WTC11 (cell line): ENCODE data around the gene MT1G. TPM values are rescaled to one million over a fixed set of nuclear protein-coding genes. Genes with fewer than 3 reads are reported as not detected.

Experiments used
- ATAC-seq: fragments of 200-7000 bp; cut with Tn5 transposase; 2 replicates; pipeline ENCODE4 v1.10.0; 2021; ENCODE audit warnings: mild to moderate bottlenecking, moderate library complexity
- CTCF ChIA-PET: fragments of 300-600 bp; sonication (Branson Sonifier 250); formaldehyde crosslinking; loops from one replicate; lab custom pipeline; 2021; ENCODE audit warnings: antibody characterized with exemption; lab: Charles Lee
- POLR2A ChIA-PET: fragments of 350-600 bp; sonication (Branson Sonifier 250); formaldehyde crosslinking; loops from one replicate; lab custom pipeline; 2021; ENCODE audit warnings: antibody characterized with exemption; lab: Charles Lee
- DNase-seq: peaks from one replicate; pipeline ENCODE4 v3.0.0; 2021; ENCODE audit warnings: low spot score
- H3K27ac Mint-ChIP-seq: 2 replicates; pipeline ENCODE4 v1.8.0; 2021; ENCODE audit warnings: mixed read lengths
- H3K27me3 Mint-ChIP-seq: 2 replicates; pipeline ENCODE4 v1.8.0; 2021; ENCODE audit warnings: low read depth, mild to moderate bottlenecking, moderate library complexity, mixed read lengths
- H3K36me3 Mint-ChIP-seq: 2 replicates; pipeline ENCODE4 v1.8.0; 2021; ENCODE audit warnings: mixed read lengths
- H3K4me1 Mint-ChIP-seq: 2 replicates; pipeline ENCODE4 v1.8.0; 2022; ENCODE audit warnings: mixed read lengths
- H3K4me3 Mint-ChIP-seq: 2 replicates; pipeline ENCODE4 v1.8.0; 2021; ENCODE audit warnings: mild to moderate bottlenecking, moderate library complexity, mixed read lengths
- H3K9me3 Mint-ChIP-seq: 2 replicates; pipeline ENCODE4 v1.8.0; 2021; ENCODE audit warnings: mixed read lengths
- AR ChIP-seq: fragments of 250-450 bp; sonication (Bioruptor Pico); IDR thresholded peaks from 2 replicates; pipeline ENCODE4 v1.9.0; 2021; ENCODE audit warnings: mild to moderate bottlenecking
- ATF6 ChIP-seq: sonication (generic); formaldehyde crosslinking; IDR thresholded peaks from 2 replicates; pipeline ENCODE4 v1.8.1; 2023; ENCODE audit warnings: mild to moderate bottlenecking, missing genetic modification reagents
- CREB1 ChIP-seq: sonication (generic); formaldehyde crosslinking; IDR thresholded peaks from 2 replicates; pipeline ENCODE4 v1.8.0; 2023; ENCODE audit warnings: mild to moderate bottlenecking, missing genetic modification reagents
- CREM ChIP-seq: sonication (generic); formaldehyde crosslinking; IDR thresholded peaks from 2 replicates; pipeline ENCODE4 v1.8.1; 2022; ENCODE audit warnings: mild to moderate bottlenecking, missing genetic modification reagents, moderate library complexity
- FOXJ3 ChIP-seq: sonication (generic); formaldehyde crosslinking; IDR thresholded peaks from 2 replicates; pipeline ENCODE4 v1.9.0; 2021; ENCODE audit warnings: missing genetic modification reagents, mild to moderate bottlenecking, borderline replicate concordance
- FOXP4 ChIP-seq: sonication (generic); formaldehyde crosslinking; IDR thresholded peaks from 2 replicates; pipeline ENCODE4 v1.8.0; 2022; ENCODE audit warnings: mild to moderate bottlenecking, missing genetic modification reagents
- GTF2I ChIP-seq: fragments of 250-450 bp; sonication (Bioruptor Pico); conservative IDR thresholded peaks from 2 replicates; pipeline ENCODE4 v1.4.0; 2021; ENCODE audit warnings: mild to moderate bottlenecking
- MYBL2 ChIP-seq: sonication (generic); formaldehyde crosslinking; IDR thresholded peaks from 2 replicates; pipeline ENCODE4 v1.8.1; 2023; ENCODE audit warnings: mild to moderate bottlenecking, moderate library complexity, missing genetic modification reagents
- NFATC4 ChIP-seq: fragments of 250-450 bp; sonication (Bioruptor Pico); IDR thresholded peaks from 2 replicates; pipeline ENCODE4 v1.9.0; 2021; ENCODE audit warnings: mild to moderate bottlenecking
- NR2C2 ChIP-seq: sonication (generic); formaldehyde crosslinking; IDR thresholded peaks from 2 replicates; pipeline ENCODE4 v1.8.0; 2022; ENCODE audit warnings: mild to moderate bottlenecking, missing genetic modification reagents
- OVOL2 ChIP-seq: fragments of 250-450 bp; sonication (Bioruptor Pico); IDR thresholded peaks from 2 replicates; pipeline ENCODE4 v1.9.0; 2021; ENCODE audit warnings: mild to moderate bottlenecking, borderline replicate concordance
- SMAD3 ChIP-seq: sonication (generic); formaldehyde crosslinking; IDR thresholded peaks from 2 replicates; pipeline ENCODE4 v1.8.0; 2022; ENCODE audit warnings: missing genetic modification reagents, mild to moderate bottlenecking, borderline replicate concordance
- SMAD4 ChIP-seq: sonication (generic); formaldehyde crosslinking; IDR thresholded peaks from 2 replicates; pipeline ENCODE4 v1.8.0; 2022; ENCODE audit warnings: mild to moderate bottlenecking, missing genetic modification reagents
- ZNF121 ChIP-seq: sonication (generic); formaldehyde crosslinking; IDR thresholded peaks from 2 replicates; pipeline ENCODE4 v1.8.0; 2023; ENCODE audit warnings: missing genetic modification reagents
- ZNF232 ChIP-seq: sonication (generic); formaldehyde crosslinking; IDR thresholded peaks from 2 replicates; pipeline ENCODE4 v1.8.0; 2022; ENCODE audit warnings: mild to moderate bottlenecking, missing genetic modification reagents
- ZNF396 ChIP-seq: fragments of 250-450 bp; sonication (Bioruptor Pico); IDR thresholded peaks from 2 replicates; pipeline ENCODE4 v1.8.0; 2021; ENCODE audit warnings: mild to moderate bottlenecking, moderate library complexity, borderline replicate concordance
- ZNF425 ChIP-seq: fragments of 250-450 bp; sonication (Bioruptor Pico); conservative IDR thresholded peaks from 2 replicates; pipeline ENCODE4 v1.9.0; 2021; ENCODE audit warnings: mild to moderate bottlenecking
- ZNF532 ChIP-seq: fragments of 250-450 bp; sonication (Bioruptor Pico); IDR thresholded peaks from 2 replicates; pipeline ENCODE4 v1.9.0; 2021; ENCODE audit warnings: mild to moderate bottlenecking, borderline replicate concordance
- ZNF671 ChIP-seq: fragments of 250-450 bp; sonication (Bioruptor Pico); IDR thresholded peaks from 2 replicates; pipeline ENCODE4 v1.8.0; 2021; ENCODE audit warnings: mild to moderate bottlenecking
- total RNA-seq: library from RNA; stranded (reverse); gene quantifications from 3 replicates; pipeline ENCODE4 v1.2.3, GENCODE V29; 2021

Gene MT1G
- total RNA-seq, 1 experiment from 2014 or later, result 333 TPM

- Mint-ChIP-seq H3K27ac (no peak overlapping the region), H3K27me3 (peaks cover 100% of the 10 kb centered on the region), H3K36me3 (peaks cover 6% of the 10 kb centered on the region; the same call in 1 of the 2 replicates), H3K9me3 (no peaks in the 10 kb centered on the region), H3K4me1 (peaks cover 32% of the 10 kb centered on the region), H3K4me3 (peak overlapping the region; percentile 71)
- ATAC-seq, result peak; percentile 2; the same call in 1 of the 2 replicates
- CTCF ChIA-PET, result interaction anchor here (1.9 kb wide), 1 partner anchor 31 kb away, joined by 4 read pairs; no protein-coding TSS in a partner anchor
- DNase-seq, result no peak
- TF ChIP-seq SMAD4 (CRISPR knock-in tag), result no peak
- TF ChIP-seq OVOL2 (CRISPR knock-in tag), result no peak
- TF ChIP-seq ZNF232 (CRISPR knock-in tag), result no peak
- TF ChIP-seq ZNF425 (CRISPR knock-in tag), result no peak
- no peak for TF ChIP-seq CREB1 (CRISPR knock-in tag)
- no peak for TF ChIP-seq ZNF396
- TF ChIP-seq NR2C2 (CRISPR knock-in tag), result no peak
- TF ChIP-seq ZNF121 (CRISPR knock-in tag), result no peak
- TF ChIP-seq CREM (CRISPR knock-in tag), result no peak
- TF ChIP-seq SMAD3 (CRISPR knock-in tag), result no peak
- no peak for TF ChIP-seq MYBL2 (CRISPR knock-in tag)
- no peak for TF ChIP-seq GTF2I (CRISPR knock-in tag)
- POLR2A ChIA-PET, result interaction anchor here (0.8 to 5.1 kb wide), 3 partner anchors 9 to 47 kb away, joined by 4 to 24 read pairs (median 4); partner anchors contain the start of genes MT1E, MT1H and MT1X
These were observed 33.0 kb downstream of the MT1G start for GRCh38 chr16:56634715-56635440.

- no peak for DNase-seq
- no peak for ATAC-seq
- Mint-ChIP-seq H3K9me3 (no peaks in the 10 kb centered on the region), H3K36me3 (peaks cover 6% of the 10 kb centered on the region; the same call in 1 of the 2 replicates), H3K4me1 (peaks cover 30% of the 10 kb centered on the region), H3K4me3 (no peak overlapping the region), H3K27ac (no peak overlapping the region), H3K27me3 (peaks cover 100% of the 10 kb centered on the region)
- POLR2A ChIA-PET, result interaction anchor here (0.6 to 5.1 kb wide), 2 partner anchors 8 to 10 kb away, joined by 3 to 24 read pairs; partner anchors contain the start of gene MT1E
- TF ChIP-seq ZNF532 (no peak), NFATC4 (CRISPR knock-in tag) (no peak), FOXJ3 (no peak), ATF6 (no peak), ZNF671 (CRISPR knock-in tag) (no peak), MYBL2 (CRISPR knock-in tag) (no peak), FOXP4 (CRISPR knock-in tag) (no peak), AR (CRISPR knock-in tag) (no peak)
- CTCF ChIA-PET, result interaction anchor here (0.8 kb wide), 1 partner anchor 30 kb away, joined by 3 read pairs; no protein-coding TSS in a partner anchor
These were observed 34.3 kb downstream of the MT1G start for GRCh38 chr16:56633535-56633934.
